NCI-H146 treated with DMSO at 0.1 percent for 48 hours (cell line): ENCODE data around the gene HEATR1.
A peak's percentile ranks its signal among the peaks of the same experiment; 100 is the strongest.
"Not testable (repeated sequence)": the region's sequence is repeated elsewhere in the genome, so short reads cannot be mapped to it uniquely, and the experiment has no call there.

Experiments
- DNase-seq: peaks from one replicate; lab custom pipeline; 2025; ENCODE audit not compliant: unreplicated experiment; lab: John Stamatoyannopoulos, UW

HEATR1 gene

DNA sequence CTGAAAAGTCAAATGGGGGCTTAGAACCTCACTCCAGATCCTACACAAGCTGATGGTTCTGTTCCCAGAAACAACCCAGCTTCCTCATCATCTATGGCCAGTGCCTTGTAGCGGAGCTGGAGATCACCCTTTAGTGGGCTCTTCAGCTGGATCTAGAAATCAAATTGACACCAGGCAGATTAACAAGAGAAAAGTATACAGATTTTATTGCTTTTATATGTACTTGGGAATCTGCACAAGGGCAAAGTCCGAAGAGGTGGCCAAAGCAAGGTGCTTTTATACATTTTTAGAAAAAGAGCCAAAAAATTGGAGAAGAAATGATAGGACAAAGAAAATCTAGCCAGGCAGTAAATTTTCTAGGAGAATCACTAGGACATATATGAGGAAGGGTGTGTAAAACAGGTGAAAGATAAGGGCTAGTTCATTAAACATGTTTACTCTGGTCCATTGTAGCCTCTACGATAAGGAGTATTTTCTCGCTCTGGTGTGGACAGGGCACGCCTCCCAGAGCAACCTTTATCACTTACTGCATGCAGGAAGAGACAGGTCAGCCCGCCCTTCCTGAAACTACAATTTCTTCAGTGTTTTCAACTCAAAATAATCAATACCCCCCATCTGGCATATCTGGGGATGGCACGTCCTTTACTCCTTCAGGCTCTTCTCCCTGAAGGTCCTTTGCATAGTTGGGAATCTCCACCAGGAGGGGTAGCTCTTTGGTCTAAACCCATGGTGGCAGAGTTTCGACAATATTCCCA is 94.5 kb downstream of the HEATR1 start:
- no peak for DNase-seq

DNA sequence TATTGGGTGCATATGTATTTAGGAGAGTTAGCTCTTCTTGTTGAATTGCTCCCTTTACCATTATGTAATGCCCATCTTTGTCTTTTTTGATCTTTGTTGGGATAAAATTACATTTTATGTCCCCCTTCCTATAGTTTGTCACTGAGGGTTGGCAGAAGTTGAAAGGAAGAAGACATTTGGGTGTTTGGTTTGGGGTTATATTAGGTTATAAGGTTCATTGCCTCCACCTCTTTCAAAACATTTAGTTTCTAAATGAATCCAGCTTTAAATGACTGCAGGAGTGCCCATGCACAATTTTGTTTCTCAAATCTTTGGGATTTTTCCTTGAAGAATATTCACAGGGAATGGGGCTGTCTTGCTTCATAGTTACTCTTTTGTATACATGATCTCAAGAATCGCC is 95.1 kb downstream of the HEATR1 start:
- no peak for DNase-seq

DNA sequence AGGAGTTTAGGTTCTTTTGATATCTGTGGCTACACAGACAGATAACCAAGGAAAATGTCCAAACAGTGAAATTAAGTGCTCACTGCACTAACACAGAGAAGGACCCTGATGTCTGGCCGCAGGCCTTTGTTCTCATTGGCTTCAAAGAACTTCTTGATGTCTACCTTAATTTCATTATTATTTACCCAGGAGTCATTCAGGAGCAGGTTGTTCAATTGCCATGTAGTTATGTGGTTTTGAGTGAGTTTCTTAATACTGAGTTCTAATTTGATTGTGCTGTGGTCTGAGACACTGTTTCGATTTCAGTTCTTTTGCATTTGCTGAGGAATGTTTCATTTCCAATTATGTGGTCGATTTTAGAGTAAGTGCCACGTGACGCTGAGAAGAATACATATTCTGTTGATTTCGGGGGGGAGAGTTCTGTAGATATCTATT is 95.7 kb downstream of the HEATR1 start:
- DNase-seq = no peak

DNA sequence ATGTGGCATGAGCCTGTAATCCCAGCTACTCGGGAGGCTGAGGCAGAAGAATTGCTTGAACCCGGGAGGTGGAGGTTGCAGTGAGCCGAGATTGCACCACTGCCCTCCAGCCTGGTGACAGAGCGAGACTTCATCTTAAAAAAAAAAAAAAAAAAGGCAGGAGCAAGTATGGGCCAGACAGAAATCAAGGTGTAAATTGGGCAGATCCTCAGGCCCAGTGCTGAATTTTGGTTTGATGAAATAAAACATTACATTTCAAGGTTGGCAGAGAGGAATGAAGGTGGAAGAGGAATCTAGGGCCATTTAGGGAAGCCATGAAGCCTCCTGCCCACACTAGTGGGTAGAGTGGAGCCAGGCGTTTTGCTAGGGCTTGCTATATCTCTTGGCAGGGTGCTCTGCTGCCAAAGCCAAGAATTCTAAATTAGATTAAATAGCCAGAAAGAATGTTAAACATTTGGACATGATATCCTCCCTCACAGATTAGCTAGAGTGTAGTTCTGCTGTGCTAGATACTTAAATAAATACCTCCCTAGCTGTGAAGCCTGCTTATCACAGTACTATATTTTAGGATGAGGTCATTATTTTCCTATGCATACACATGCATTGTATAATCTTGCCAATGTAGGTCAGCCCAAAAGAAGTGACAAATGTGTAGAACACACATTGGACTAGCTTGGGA is 97.2 kb downstream of the HEATR1 start:
- DNase-seq = no peak

DNA sequence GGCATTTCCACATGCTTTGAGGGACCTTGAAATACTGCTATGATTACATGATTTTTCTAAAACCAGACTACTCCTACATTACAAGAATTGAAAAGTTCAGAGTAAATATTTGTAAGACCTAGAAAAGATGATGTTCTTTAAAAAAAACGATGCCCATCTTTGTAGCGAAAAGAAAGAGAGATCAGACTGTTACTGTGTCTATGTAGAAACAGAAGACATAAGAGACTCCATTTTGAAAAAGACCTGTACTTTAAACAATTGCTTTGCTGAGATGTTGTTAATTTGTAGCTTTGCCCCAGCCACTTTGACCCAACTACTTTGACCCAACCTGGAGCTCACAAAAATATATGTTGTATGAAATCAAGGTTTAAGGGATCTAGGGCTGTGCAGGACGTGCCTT is 100.0 kb downstream of the HEATR1 start:
- not testable (repeated sequence) for DNase-seq

DNA sequence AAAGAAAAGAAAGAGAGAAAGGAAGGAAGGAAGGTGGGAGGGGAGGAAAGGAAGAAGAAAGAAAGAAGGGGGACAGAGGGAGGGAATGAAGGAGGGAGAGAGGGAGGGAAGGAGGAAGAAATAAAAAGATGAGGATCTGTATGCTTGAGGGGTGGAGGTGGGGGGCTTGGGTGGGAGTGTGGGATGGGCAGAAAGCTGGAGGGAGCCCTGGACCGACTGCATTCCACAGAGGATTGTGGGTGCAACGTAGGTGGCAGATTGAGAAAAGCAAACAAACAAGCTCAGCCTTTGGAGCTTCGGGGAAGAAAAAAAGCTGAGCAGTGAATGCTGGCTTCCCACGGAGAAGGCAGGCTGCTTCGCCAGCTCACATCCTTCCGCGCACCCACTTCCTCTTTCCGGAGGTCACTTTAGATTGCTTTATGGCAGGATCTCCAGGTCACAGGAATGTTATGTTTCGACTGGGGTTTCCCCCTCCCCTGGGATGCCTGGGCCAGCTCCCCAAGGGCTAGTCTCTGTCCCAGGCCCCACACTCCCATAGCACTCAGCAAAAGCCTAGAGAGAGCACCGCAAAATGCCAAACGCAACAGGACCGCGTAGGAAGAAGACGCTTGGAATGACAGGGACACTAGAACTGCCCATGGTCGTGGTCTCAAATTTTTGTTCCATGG is 101.2 kb downstream of the HEATR1 start:
- peak; percentile 42 for DNase-seq

DNA sequence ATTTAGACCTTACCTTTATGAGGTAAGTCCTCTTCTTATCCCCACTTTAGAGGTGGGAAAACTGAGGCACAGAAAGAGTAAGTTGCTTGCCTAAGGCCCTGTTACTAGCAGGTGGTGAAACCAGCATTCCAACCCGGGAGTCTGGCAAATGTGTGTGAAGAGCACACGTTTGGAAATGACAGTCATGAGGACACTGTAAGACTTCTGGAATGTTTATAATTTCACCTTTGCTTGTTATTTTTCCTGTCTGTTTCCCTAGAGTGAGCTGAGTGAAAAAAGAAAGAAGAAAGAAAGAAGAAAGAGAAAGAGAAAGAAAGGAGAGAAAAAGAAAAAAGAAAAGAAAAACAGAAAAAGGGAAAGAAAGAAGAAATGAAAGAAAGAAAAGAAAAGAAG is 101.7 kb downstream of the HEATR1 start:
- no peak for DNase-seq

DNA sequence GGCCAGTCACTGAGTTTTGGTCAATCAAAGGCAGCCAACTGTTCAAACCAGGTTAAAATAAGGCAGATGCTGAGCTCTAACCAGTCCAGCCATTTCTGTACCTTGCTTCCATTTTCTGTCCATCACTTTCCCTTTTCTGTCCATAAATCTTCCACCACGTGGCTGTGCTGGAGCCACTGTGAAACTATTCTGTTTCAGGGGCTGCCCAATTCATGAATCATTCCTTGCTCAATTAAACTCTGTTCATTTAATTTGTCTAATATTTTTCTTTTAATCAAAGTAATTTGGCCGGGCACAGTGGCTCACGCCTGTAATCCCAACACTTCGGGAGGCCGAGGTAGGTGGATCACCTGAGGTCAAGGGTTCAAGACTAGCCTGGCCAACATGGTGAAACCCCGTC is 103.2 kb downstream of the HEATR1 start:
- no peak for DNase-seq
